ENCODE results near the gene ANXA11. TPM values are rescaled to one million over a fixed set of nuclear protein-coding genes. Genes with fewer than 3 reads are reported as not detected.

Gene ANXA11
- total and polyA plus RNA-seq, 9 of the 15 experiments (the other 6 are each of a cell fraction or from before 2014, with no cell fraction given), result 43.6 to 212 (median 109) TPM

DNA sequence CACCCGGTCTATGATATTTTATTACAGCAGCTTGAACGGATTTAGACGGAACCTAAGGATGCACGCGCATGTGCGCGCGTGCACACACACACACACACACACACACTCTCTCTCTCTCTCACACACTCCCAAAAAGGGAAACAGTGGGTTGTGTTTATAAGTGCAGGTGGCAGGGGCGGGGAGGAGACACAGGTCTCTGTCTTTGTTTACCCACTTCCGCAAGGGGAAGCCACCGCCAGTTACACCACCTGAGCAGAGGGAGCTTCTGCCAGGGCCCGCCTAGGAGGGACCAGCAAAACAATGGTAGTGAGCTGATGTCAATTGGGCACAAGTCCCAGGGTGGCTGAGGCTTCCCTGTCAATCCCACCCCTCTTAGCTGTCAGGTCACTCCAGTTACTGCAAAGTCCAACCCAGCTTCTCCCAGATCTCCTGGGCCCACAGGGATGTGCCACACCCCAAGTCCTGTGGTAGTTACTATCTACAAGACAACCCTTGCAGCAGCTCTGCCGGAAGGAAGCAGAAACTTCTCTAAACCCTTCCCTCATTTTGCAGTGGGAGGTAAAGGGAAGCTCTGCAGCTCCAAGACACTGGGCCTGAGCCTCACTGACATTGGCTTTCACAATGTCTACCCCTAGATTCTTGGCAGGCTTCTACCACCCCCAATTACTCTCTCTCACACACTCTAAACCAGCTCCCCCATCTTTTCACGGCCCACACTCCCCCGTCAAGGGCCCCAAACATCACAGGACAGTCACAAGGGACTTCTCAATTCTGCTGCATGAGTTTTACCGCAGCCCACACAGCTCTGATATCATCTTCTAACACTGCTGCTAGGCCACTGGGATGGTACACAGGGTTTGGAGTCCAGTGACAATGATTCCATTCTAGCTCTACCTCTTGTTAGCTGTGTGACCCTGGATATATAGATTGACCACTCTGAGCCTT lies 17.6 kb downstream of the ANXA11 start (continued):
- TF ChIP-seq MAFF (IDR thresholded peaks at IDR 0.05; ENCODE audit: low read length) (no peak), RUNX1 (IDR thresholded peaks at IDR 0.05; ENCODE audit: low read depth) (no peak), CBX8 (IDR thresholded peaks at IDR 0.05; ENCODE audit: borderline replicate concordance, extremely low read depth, low read depth, low read length, poor library complexity, severe bottlenecking) (no peak), SMARCE1 (IDR thresholded peaks at IDR 0.05) (peak; percentile 90; the same call in 1 of the 2 replicates), MTA2 (IDR thresholded peaks at IDR 0.05; ENCODE audit: low read depth) (no peak), ZNF586 (CRISPR knock-in tag; conservative IDR thresholded peaks at IDR 0.05) (no peak), PYGO2 (tag; IDR thresholded peaks at IDR 0.05) (no peak), ZSCAN29 (IDR thresholded peaks at IDR 0.05) (no peak), L3MBTL2 (IDR thresholded peaks at IDR 0.05) (peak; percentile 38; the same call in 1 of the 2 replicates), RBM25 (IDR thresholded peaks at IDR 0.05; ENCODE audit: low read depth, low read length, severe bottlenecking) (peak; percentile 85), ZC3H4 (CRISPR knock-in tag; IDR thresholded peaks at IDR 0.05; ENCODE audit: borderline replicate concordance) (no peak), NCOA6 (IDR thresholded peaks at IDR 0.05) (no peak), HDGF (IDR thresholded peaks at IDR 0.05) (0 out of 2 replicates have a peak, but pooled peaks have one; percentile 37), HNRNPLL (IDR thresholded peaks at IDR 0.05; ENCODE audit: low read depth, low read length, poor library complexity, severe bottlenecking) (no peak), POLR2AphosphoS2 (IDR thresholded peaks at IDR 0.05; ENCODE audit: low read length) (no peak), ZNF41 (CRISPR knock-in tag; conservative IDR thresholded peaks at IDR 0.05) (peak; percentile 92), ZKSCAN1 (IDR thresholded peaks at IDR 0.05; ENCODE audit: low read depth, low read length) (no peak)
- TF ChIP-seq, protein P1, sequence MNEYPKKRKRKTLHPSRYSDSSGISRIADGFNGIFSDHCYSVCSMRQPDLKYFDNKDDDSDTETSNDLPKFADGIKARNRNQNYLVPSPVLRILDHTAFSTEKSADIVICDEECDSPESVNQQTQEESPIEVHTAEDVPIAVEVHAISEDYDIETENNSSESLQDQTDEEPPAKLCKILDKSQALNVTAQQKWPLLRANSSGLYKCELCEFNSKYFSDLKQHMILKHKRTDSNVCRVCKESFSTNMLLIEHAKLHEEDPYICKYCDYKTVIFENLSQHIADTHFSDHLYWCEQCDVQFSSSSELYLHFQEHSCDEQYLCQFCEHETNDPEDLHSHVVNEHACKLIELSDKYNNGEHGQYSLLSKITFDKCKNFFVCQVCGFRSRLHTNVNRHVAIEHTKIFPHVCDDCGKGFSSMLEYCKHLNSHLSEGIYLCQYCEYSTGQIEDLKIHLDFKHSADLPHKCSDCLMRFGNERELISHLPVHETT (CRISPR knock-in tag; conservative IDR thresholded peaks at IDR 0.05 in 1 of 2, IDR thresholded peaks at IDR 0.05 in 1 of 2), result 0 out of 4 replicates have a peak, but pooled peaks of 1 of the 2 experiments have one; percentile 19
- TF ChIP-seq, protein P2, sequence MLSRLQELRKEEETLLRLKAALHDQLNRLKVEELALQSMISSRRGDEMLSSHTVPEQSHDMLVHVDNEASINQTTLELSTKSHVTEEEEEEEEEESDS (CRISPR knock-in tag; IDR thresholded peaks at IDR 0.05), result no peak
- TF ChIP-seq, protein P3, sequence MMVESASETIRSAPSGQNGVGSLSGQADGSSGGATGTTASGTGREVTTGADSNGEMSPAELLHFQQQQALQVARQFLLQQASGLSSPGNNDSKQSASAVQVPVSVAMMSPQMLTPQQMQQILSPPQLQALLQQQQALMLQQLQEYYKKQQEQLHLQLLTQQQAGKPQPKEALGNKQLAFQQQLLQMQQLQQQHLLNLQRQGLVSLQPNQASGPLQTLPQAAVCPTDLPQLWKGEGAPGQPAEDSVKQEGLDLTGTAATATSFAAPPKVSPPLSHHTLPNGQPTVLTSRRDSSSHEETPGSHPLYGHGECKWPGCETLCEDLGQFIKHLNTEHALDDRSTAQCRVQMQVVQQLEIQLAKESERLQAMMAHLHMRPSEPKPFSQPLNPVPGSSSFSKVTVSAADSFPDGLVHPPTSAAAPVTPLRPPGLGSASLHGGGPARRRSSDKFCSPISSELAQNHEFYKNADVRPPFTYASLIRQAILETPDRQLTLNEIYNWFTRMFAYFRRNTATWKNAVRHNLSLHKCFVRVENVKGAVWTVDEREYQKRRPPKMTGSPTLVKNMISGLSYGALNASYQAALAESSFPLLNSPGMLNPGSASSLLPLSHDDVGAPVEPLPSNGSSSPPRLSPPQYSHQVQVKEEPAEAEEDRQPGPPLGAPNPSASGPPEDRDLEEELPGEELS (CRISPR knock-in tag; IDR thresholded peaks at IDR 0.05; ENCODE audit: borderline replicate concordance), result no peak
- TF ChIP-seq, protein P4, sequence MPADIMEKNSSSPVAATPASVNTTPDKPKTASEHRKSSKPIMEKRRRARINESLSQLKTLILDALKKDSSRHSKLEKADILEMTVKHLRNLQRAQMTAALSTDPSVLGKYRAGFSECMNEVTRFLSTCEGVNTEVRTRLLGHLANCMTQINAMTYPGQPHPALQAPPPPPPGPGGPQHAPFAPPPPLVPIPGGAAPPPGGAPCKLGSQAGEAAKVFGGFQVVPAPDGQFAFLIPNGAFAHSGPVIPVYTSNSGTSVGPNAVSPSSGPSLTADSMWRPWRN (IDR thresholded peaks at IDR 0.05; ENCODE audit: low read depth), result no peak; the same call in 1 of the 2 replicates
- TF ChIP-seq, protein P5, sequence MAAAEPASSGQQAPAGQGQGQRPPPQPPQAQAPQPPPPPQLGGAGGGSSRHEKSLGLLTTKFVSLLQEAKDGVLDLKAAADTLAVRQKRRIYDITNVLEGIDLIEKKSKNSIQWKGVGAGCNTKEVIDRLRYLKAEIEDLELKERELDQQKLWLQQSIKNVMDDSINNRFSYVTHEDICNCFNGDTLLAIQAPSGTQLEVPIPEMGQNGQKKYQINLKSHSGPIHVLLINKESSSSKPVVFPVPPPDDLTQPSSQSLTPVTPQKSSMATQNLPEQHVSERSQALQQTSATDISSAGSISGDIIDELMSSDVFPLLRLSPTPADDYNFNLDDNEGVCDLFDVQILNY (CRISPR knock-in tag; IDR thresholded peaks at IDR 0.05), result no peak

Measured in K562 (cell line).